B cell (primary cell): ENCODE measurements around the gene TBC1D14. TPM values are rescaled to one million over a fixed set of nuclear protein-coding genes. Genes with fewer than 3 reads are reported as not detected.
A peak's percentile ranks its signal among the peaks of the same experiment; 100 is the strongest.

Source experiments
- ATAC-seq: fragments of 200-7000 bp; cut with Tn5 transposase; one replicate; pipeline ENCODE4 v1.10.0; 2021; ENCODE audit warnings: low read depth, mild to moderate bottlenecking, moderate number of reproducible peaks, moderate library complexity
- CTCF ChIA-PET: fragments of 350-600 bp; sonication (Branson Sonifier 250); formaldehyde crosslinking; loops from one replicate; lab custom pipeline; 2021; ENCODE audit warnings: antibody characterized with exemption, inconsistent platforms; lab: Charles Lee
- POLR2A ChIA-PET: fragments of 350-600 bp; sonication (Branson Sonifier 250); formaldehyde crosslinking; loops from one replicate; lab custom pipeline; 2021; ENCODE audit warnings: antibody characterized with exemption; lab: Charles Lee
- DNase-seq: peaks from one replicate; pipeline ENCODE4 v3.0.0; 2013
- H2AFZ ChIP-seq: 2 replicates; pipeline ENCODE4 v1.6.1; 2012; ENCODE audit warnings: mild to moderate bottlenecking, low read depth, low read length; ENCODE audit not compliant: insufficient read depth, poor library complexity, severe bottlenecking
- H3K27ac ChIP-seq, 2 donors: 1 replicate in 1 of 2; 2 replicates in 1 of 2; pipeline ENCODE4 v1.5.1; 2012 to 2013; ENCODE audit warnings: low read length in 2 of 2, mild to moderate bottlenecking in 2 of 2, moderate library complexity in 1 of 2
- H3K27me3 ChIP-seq, 4 experiments: fragments of 200-600 bp in 1 of 4; sonication (generic) in 1 of 4; replicated peaks in 1 of 4; 1 replicate in 2 of 4; 2 replicates in 2 of 4; pipeline versions ENCODE4 v1.6.1 to v1.7.0; 2013 to 2016; ENCODE audit warnings: low read length in 3 of 4, mild to moderate bottlenecking in 2 of 4, mixed read lengths in 1 of 4, moderate library complexity in 1 of 4; ENCODE audit not compliant: insufficient read depth in 4 of 4, control insufficient read depth in 3 of 4; ENCODE audit errors: control extremely low read depth in 1 of 4
- H3K36me3 ChIP-seq, 2 experiments: replicated peaks in 1 of 2; 1 replicate in 1 of 2; 2 replicates in 1 of 2; pipeline versions ENCODE4 v1.6.1 to v1.7.1; 2013; ENCODE audit warnings: low read length in 1 of 2; ENCODE audit not compliant: insufficient read depth in 2 of 2, control insufficient read depth in 1 of 2; ENCODE audit errors: control extremely low read depth in 1 of 2, extremely low read depth in 1 of 2
- H3K4me1 ChIP-seq, 2 donors: fragments of 200-600 bp in 1 of 2; sonication (generic) in 1 of 2; 1 replicate in 1 of 2; 2 replicates in 1 of 2; pipeline versions ENCODE4 v1.5.1 to v1.6.1; 2013 to 2017; ENCODE audit warnings: low read length in 2 of 2; ENCODE audit not compliant: control insufficient read depth in 2 of 2, insufficient read depth in 2 of 2
- H3K4me2 ChIP-seq: replicated peaks from 2 replicates; pipeline ENCODE3; 2012; ENCODE audit warnings: mild to moderate bottlenecking, low read depth, low read length; ENCODE audit not compliant: poor library complexity, severe bottlenecking
- H3K4me3 ChIP-seq, 5 experiments: fragments of 200-600 bp in 1 of 5; sonication (generic) in 1 of 5; 1 replicate in 3 of 5; 2 replicates in 2 of 5; pipeline versions ENCODE4 v1.5.1 to v1.7.0; 2011 to 2016; ENCODE audit warnings: low read length in 4 of 5, mild to moderate bottlenecking in 4 of 5, low read depth in 2 of 5, control low read depth in 1 of 5, moderate library complexity in 1 of 5; ENCODE audit not compliant: insufficient read depth in 1 of 5; ENCODE audit errors: control extremely low read depth in 1 of 5, extremely low read depth in 1 of 5
- H3K79me2 ChIP-seq: fragments of 200-600 bp; sonication (generic); one replicate; pipeline ENCODE4 v1.6.0; 2016; ENCODE audit warnings: low read length; ENCODE audit not compliant: control insufficient read depth, insufficient read depth
- H3K9ac ChIP-seq: fragments of 200-600 bp; sonication (generic); 2 replicates; pipeline ENCODE4 v1.6.1; 2017; ENCODE audit warnings: mild to moderate bottlenecking, low read length, moderate library complexity
- H3K9me3 ChIP-seq, 3 donors: one replicate each; pipeline versions ENCODE4 v1.6.1 to v1.7.1; 2013; ENCODE audit warnings: low read length in 2 of 3; ENCODE audit not compliant: control insufficient read depth in 2 of 3, insufficient read depth in 1 of 3; ENCODE audit errors: control extremely low read depth in 1 of 3
- H4K20me1 ChIP-seq: 2 replicates; pipeline ENCODE4 v1.6.0; 2012; ENCODE audit warnings: mild to moderate bottlenecking, low read length; ENCODE audit not compliant: insufficient read depth, control insufficient read depth, poor library complexity, severe bottlenecking
- H3K27ac Mint-ChIP-seq: one replicate; pipeline ENCODE4 v1.8.0; 2021; ENCODE audit warnings: mixed read lengths
- H3K27me3 Mint-ChIP-seq: one replicate; pipeline ENCODE4 v1.8.0; 2021; ENCODE audit warnings: mixed read lengths
- H3K4me1 Mint-ChIP-seq: one replicate; pipeline ENCODE4 v1.8.0; 2021; ENCODE audit warnings: mixed read lengths
- H3K4me3 Mint-ChIP-seq: one replicate; pipeline ENCODE4 v1.8.0; 2021; ENCODE audit warnings: mixed read lengths
- H3K9me3 Mint-ChIP-seq: one replicate; pipeline ENCODE4 v1.8.0; 2022; ENCODE audit warnings: mixed read lengths; ENCODE audit not compliant: insufficient read depth
- EZH2 ChIP-seq: IDR thresholded peaks from 2 replicates; pipeline ENCODE4 v1.6.1; 2012; ENCODE audit warnings: borderline replicate concordance, low read depth, mild to moderate bottlenecking, moderate library complexity, low read length; ENCODE audit not compliant: insufficient read depth, poor library complexity, severe bottlenecking
- WGBS: methylation state at CpG from one replicate; pipeline ENCODE4 v1.1.5; 2013; ENCODE audit warnings: missing lambda C conversion rate; ENCODE audit not compliant: insufficient coverage; 5-methylcytosine and 5-hydroxymethylcytosine counted together
- intact Hi-C: fragments of 100-400 bp; cut with micrococcal nuclease; formaldehyde crosslinking; loops from one replicate; pipeline ENCODE4 v1.10.0; 2022
- polyA plus RNA-seq: library from polyadenylated mRNA; depleted of rRNA; stranded (reverse); fragments of >200 nt; gene quantifications from 2 replicates; pipeline ENCODE4 v1.2.3, GENCODE V29; 2012
- total RNA-seq, 2 donors: library from RNA; stranded (reverse); fragments of 120-200 nt in 1 of 2; gene quantifications; 1 replicate in 1 of 2; 2 replicates in 1 of 2; pipeline versions ENCODE4 v1.2.3 to v1.2.4, GENCODE V29; 2013 to 2022
- TF ChIP-seq, protein P1 (sequence below): fragments of 200-600 bp; IDR thresholded peaks from one replicate; pipeline ENCODE4 v1.8.0; 2022; ENCODE audit warnings: antibody characterized with exemption, mild to moderate bottlenecking

Gene TBC1D14
- total and polyA plus RNA-seq, 2 donors (not counting 1 experiment from before 2014, with no cell fraction given) = 21.9 to 42.0 TPM

- Histone ChIP-seq H3K27me3 (no peaks in the 10 kb centered on the region), H3K4me1 (no peaks in the 10 kb centered on the region), H3K4me3 (no peak overlapping the region), H3K9me3 (no peaks in the 10 kb centered on the region), H3K27ac (no peak overlapping the region), H3K79me2 (peaks cover 30% of the 10 kb centered on the region), H3K9ac (no peak overlapping the region), H3K4me2 (no peak overlapping the region), H3K36me3 (peaks cover 1 to 74% of the 10 kb centered on the region in 2 experiments), H4K20me1 (peaks cover 18% of the 10 kb centered on the region), H2AFZ (no peak overlapping the region)
- H3K9me3 Mint-ChIP-seq = no peaks in the 10 kb centered on the region
- TF ChIP-seq, protein P1, sequence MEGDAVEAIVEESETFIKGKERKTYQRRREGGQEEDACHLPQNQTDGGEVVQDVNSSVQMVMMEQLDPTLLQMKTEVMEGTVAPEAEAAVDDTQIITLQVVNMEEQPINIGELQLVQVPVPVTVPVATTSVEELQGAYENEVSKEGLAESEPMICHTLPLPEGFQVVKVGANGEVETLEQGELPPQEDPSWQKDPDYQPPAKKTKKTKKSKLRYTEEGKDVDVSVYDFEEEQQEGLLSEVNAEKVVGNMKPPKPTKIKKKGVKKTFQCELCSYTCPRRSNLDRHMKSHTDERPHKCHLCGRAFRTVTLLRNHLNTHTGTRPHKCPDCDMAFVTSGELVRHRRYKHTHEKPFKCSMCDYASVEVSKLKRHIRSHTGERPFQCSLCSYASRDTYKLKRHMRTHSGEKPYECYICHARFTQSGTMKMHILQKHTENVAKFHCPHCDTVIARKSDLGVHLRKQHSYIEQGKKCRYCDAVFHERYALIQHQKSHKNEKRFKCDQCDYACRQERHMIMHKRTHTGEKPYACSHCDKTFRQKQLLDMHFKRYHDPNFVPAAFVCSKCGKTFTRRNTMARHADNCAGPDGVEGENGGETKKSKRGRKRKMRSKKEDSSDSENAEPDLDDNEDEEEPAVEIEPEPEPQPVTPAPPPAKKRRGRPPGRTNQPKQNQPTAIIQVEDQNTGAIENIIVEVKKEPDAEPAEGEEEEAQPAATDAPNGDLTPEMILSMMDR = no peak
- no peak for TF ChIP-seq EZH2
- H3K27me3 Mint-ChIP-seq = no peaks in the 10 kb centered on the region
- intact Hi-C loops = no loop called here
- ATAC-seq = no peak
- H3K4me3 Mint-ChIP-seq = no peak overlapping the region
- DNase-seq = no peak
- no peaks in the 10 kb centered on the region for H3K4me1 Mint-ChIP-seq
- POLR2A ChIA-PET = no interaction called here
- no peak overlapping the region for H3K27ac Mint-ChIP-seq
- WGBS = 50% methylated on average over 2 of the region's 5 CpGs
- CTCF ChIA-PET = no interaction called here
These were observed 111.7 kb downstream of the TBC1D14 start for GRCh38 chr4:7021355-7021754.

DNA sequence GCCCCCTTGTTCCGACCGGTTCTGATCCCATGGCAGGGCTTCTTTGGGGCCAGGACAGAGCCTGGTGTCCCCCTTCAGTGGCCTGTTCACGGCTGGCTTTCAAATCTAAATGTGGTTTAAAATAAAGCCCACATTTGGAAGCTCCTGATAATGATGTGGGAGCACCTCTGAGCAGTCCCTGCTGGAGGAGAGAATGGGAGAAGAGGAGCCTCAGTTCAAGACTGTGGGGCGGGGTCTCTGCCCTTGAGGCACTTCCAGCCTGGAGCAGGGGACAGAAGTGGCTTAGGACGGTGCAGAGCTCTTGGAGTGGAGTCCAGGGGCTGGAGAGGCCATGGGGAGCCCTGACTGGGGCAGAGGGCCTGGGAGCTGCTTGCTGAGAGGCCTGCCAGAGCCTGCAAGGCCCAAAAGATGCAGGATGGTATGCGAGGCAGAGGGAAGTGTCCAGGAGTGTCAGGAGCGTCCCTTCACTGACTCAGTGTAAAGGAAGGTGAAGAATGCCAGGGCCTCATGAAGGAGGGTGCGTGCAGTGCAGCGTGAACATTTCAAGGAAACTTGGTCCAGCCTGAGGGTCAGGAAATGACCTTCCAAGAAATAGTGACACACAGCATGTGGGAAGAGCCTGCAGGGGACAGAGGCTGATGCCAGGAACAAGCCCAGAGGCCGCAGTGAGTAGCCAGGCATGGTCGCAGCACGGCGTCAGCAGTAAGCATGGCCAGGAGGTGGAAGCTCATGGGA is 112.5 kb downstream of the TBC1D14 start:
- H3K4me2 ChIP-seq = no peak overlapping the region
- ATAC-seq = no peak
- POLR2A ChIA-PET = no interaction called here

More for the DNA sequence above, 112.5 kb downstream of the TBC1D14 start:
- H3K4me3 ChIP-seq = no peak overlapping the region
- peaks cover 15% of the 10 kb centered on the region for H4K20me1 ChIP-seq
- Mint-ChIP-seq H3K4me1 (no peaks in the 10 kb centered on the region), H3K9me3 (no peaks in the 10 kb centered on the region), H3K27me3 (no peaks in the 10 kb centered on the region), H3K27ac (peak overlapping the region; percentile 26), H3K4me3 (no peak overlapping the region)
- no peaks in the 10 kb centered on the region for H3K27me3 ChIP-seq
- intact Hi-C loops = no loop called here
- no peak overlapping the region for H3K27ac ChIP-seq
- H3K9me3 ChIP-seq = no peaks in the 10 kb centered on the region
- TF ChIP-seq, protein P1 = no peak
- TF ChIP-seq EZH2 = no peak
- WGBS = 94% methylated on average over 13 of the region's 13 CpGs
- H3K36me3 ChIP-seq = peaks cover 0 to 71% of the 10 kb centered on the region in 2 experiments
- peaks cover 23% of the 10 kb centered on the region for H3K79me2 ChIP-seq
- no peaks in the 10 kb centered on the region for H3K4me1 ChIP-seq
- CTCF ChIA-PET = no interaction called here
- DNase-seq = no peak
- H3K9ac ChIP-seq = no peak overlapping the region
- no peak overlapping the region for H2AFZ ChIP-seq
